CD4-positive, alpha-beta memory T cell (primary cell): ENCODE results near the gene ZNF101. TPM values are rescaled to one million over a fixed set of nuclear protein-coding genes. Genes with fewer than 3 reads are reported as not detected.
A peak's percentile ranks its signal among the peaks of the same experiment; 100 is the strongest.

ENCODE experiments used
- CTCF ChIA-PET: fragments of 350-600 bp; sonication (Branson Sonifier 250); formaldehyde crosslinking; loops from one replicate; lab custom pipeline; 2021; ENCODE audit warnings: inconsistent platforms; ENCODE audit not compliant: partially characterized antibody; lab: Charles Lee
- POLR2A ChIA-PET: fragments of 350-600 bp; sonication (Branson Sonifier 250); formaldehyde crosslinking; loops from one replicate; lab custom pipeline; 2021; ENCODE audit not compliant: partially characterized antibody; lab: Charles Lee
- DNase-seq, 5 donors: peaks; one replicate each; pipeline versions ENCODE4 v3.0.0 to v3.0.0-alpha.2; 2020 to 2022; ENCODE audit warnings: mixed read lengths in 1 of 5
- H3K27ac ChIP-seq: one replicate; pipeline ENCODE4 v1.7.0; 2013; ENCODE audit warnings: low read depth, low read length
- H3K27me3 ChIP-seq: 2 replicates; pipeline ENCODE4 v1.7.0; 2013; ENCODE audit warnings: mild to moderate bottlenecking, low read length, moderate library complexity; ENCODE audit not compliant: insufficient read depth
- H3K36me3 ChIP-seq: 2 replicates; pipeline ENCODE4 v1.7.0; 2013; ENCODE audit warnings: mild to moderate bottlenecking, low read length, moderate library complexity; ENCODE audit not compliant: insufficient read depth
- H3K4me1 ChIP-seq: 2 replicates; pipeline ENCODE4 v1.7.0; 2013; ENCODE audit warnings: mild to moderate bottlenecking, low read length, moderate library complexity; ENCODE audit not compliant: insufficient read depth
- H3K4me3 ChIP-seq, 2 donors: one replicate each; pipeline ENCODE4 v1.7.0; 2013; ENCODE audit warnings: low read length in 2 of 2, mild to moderate bottlenecking in 1 of 2
- H3K9me3 ChIP-seq, 2 donors: one replicate each; pipeline ENCODE4 v1.7.0; 2013; ENCODE audit warnings: low read length in 2 of 2, control low read depth in 1 of 2; ENCODE audit not compliant: control insufficient read depth in 1 of 2
- H3K27ac Mint-ChIP-seq, 7 donors: one replicate each; pipeline ENCODE4 v1.8.0; 2020 to 2021; ENCODE audit warnings: mixed read lengths in 7 of 7, mild to moderate bottlenecking in 6 of 7, inconsistent platforms in 3 of 7, moderate library complexity in 3 of 7
- H3K27me3 Mint-ChIP-seq, 2 donors: one replicate each; pipeline ENCODE4 v1.8.0; 2020 to 2021; ENCODE audit warnings: mixed read lengths in 2 of 2
- H3K36me3 Mint-ChIP-seq, 2 donors: one replicate each; pipeline ENCODE4 v1.8.0; 2020 to 2021; ENCODE audit warnings: mixed read lengths in 2 of 2, inconsistent platforms in 1 of 2, mild to moderate bottlenecking in 1 of 2
- H3K4me1 Mint-ChIP-seq, 4 donors: one replicate each; pipeline ENCODE4 v1.8.0; 2020 to 2021; ENCODE audit warnings: mixed read lengths in 4 of 4, mild to moderate bottlenecking in 1 of 4
- H3K4me3 Mint-ChIP-seq, 8 donors: one replicate each; pipeline ENCODE4 v1.8.0; 2020 to 2021; ENCODE audit warnings: mixed read lengths in 8 of 8, mild to moderate bottlenecking in 7 of 8, moderate library complexity in 6 of 8, inconsistent platforms in 3 of 8
- H3K9me3 Mint-ChIP-seq, 8 donors: one replicate each; pipeline ENCODE4 v1.8.0; 2020 to 2021; ENCODE audit warnings: mixed read lengths in 8 of 8, mild to moderate bottlenecking in 5 of 8, inconsistent platforms in 3 of 8, moderate library complexity in 1 of 8
- intact Hi-C: fragments of 100-400 bp; cut with micrococcal nuclease; formaldehyde crosslinking; loops from one replicate; pipeline ENCODE4 v1.15.1; 2023
- polyA plus RNA-seq, 2 donors: library from polyadenylated mRNA; unstranded; fragments of 300-500 nt; fragmentation: Illumina TruSeq; gene quantifications; one replicate each; pipeline ENCODE4 v1.2.3, GENCODE V29; 2021
- total RNA-seq, 2 experiments: library from RNA; stranded (reverse); gene quantifications; one replicate each; pipeline ENCODE4 v1.2.3, GENCODE V29; 2021

ZNF101 gene
- total and polyA plus RNA-seq, 4 experiments from 2014 or later, result 97.3 to 156 (median 133) TPM

GRCh38 chr19:19719798-19720197 is 51.2 kb downstream of the ZNF101 start:
- Histone ChIP-seq H3K4me1 (no peaks in the 10 kb centered on the region), H3K27ac (no peak overlapping the region), H3K4me3 (no peak overlapping the region), H3K9me3 (peaks cover 0 to 64% of the 10 kb centered on the region in 2 donors), H3K27me3 (no peaks in the 10 kb centered on the region), H3K36me3 (peaks cover 14% of the 10 kb centered on the region)
- Mint-ChIP-seq H3K4me3 (peak overlapping the region in 4 of 8 donors; percentile 13 to 55 (median 50)), H3K4me1 (peaks cover 3 to 17% (median 6%) of the 10 kb centered on the region in 4 donors), H3K27ac (peak overlapping the region in 3 of 7 donors; percentile 19 to 43 (median 24)), H3K27me3 (no peaks in the 10 kb centered on the region), H3K9me3 (peaks cover 4 to 98% (median 82%) of the 10 kb centered on the region in 8 donors), H3K36me3 (peaks cover 71% of the 10 kb centered on the region in 2 donors)
- POLR2A ChIA-PET, result interaction anchor here (1.0 to 2.9 kb wide), 5 partner anchors 9 to 51 kb away, joined by 3 to 15 read pairs (median 4); partner anchors contain the start of gene ZNF101
- CTCF ChIA-PET, result interaction anchor here (1.5 kb wide), 1 partner anchor 9 kb away, joined by 3 read pairs; no protein-coding TSS in a partner anchor
- DNase-seq, result peak in 3 of 5 donors; percentile 24 to 42 (median 25)
- intact Hi-C loops, result no loop called here

- peaks cover 4 to 94% (median 68%) of the 10 kb centered on the region in 8 donors for H3K9me3 Mint-ChIP-seq
- peaks cover 3 to 20% (median 6%) of the 10 kb centered on the region in 4 donors for H3K4me1 Mint-ChIP-seq
- H3K27me3 Mint-ChIP-seq, result no peaks in the 10 kb centered on the region
- H3K36me3 Mint-ChIP-seq, result peaks cover 53% of the 10 kb centered on the region in 2 donors
- H3K36me3 ChIP-seq, result peaks cover under 1% of the 10 kb centered on the region
- H3K27ac ChIP-seq, result no peak overlapping the region
- peak overlapping the region in 2 of 8 donors; percentile 13 to 31 for H3K4me3 Mint-ChIP-seq
- intact Hi-C loops, result no loop called here
- peak overlapping the region in 2 of 7 donors; percentile 38 to 59 for H3K27ac Mint-ChIP-seq
- DNase-seq, result no peak
- POLR2A ChIA-PET, result interaction anchor here (0.6 to 1.6 kb wide), 2 partner anchors 9 to 13 kb away, joined by 3 to 4 read pairs; no protein-coding TSS in a partner anchor
- H3K4me3 ChIP-seq, result no peak overlapping the region
- CTCF ChIA-PET, result no interaction called here
- peaks cover 0 to 46% of the 10 kb centered on the region in 2 donors for H3K9me3 ChIP-seq
- H3K27me3 ChIP-seq, result no peaks in the 10 kb centered on the region
- H3K4me1 ChIP-seq, result no peaks in the 10 kb centered on the region
Observed at GRCh38 chr19:19721896-19722295, 53.3 kb downstream of the ZNF101 start.

GRCh38 chr19:19732579-19733501 is 64.2 kb downstream of the ZNF101 start, which contains the start of gene ZNF14:
ZNF14 (minus strand) TSS chr19:19733112; CDS start chr19:19732958, 154 bp downstream.
- Mint-ChIP-seq H3K27me3 (no peaks in the 10 kb centered on the region), H3K27ac (peak within 1 kb of the TSS; percentile 93 to 99 (median 98)), H3K4me3 (peak within 1 kb of the TSS; percentile 95 to 100 (median 98)), H3K36me3 (peaks cover 37 to 42% of the 10 kb centered on the region in 2 donors), H3K9me3 (peaks cover 0 to 44% (median 20%) of the 10 kb centered on the region in 8 donors), H3K4me1 (peaks cover 11 to 40% (median 24%) of the 10 kb centered on the region in 4 donors)
- peak within 1 kb of the TSS; percentile 59 to 81 for H3K4me3 ChIP-seq
- H3K27ac ChIP-seq, result peak within 1 kb of the TSS; percentile 72
- H3K9me3 ChIP-seq, result peaks cover 0 to 2% of the 10 kb centered on the region in 2 donors
- intact Hi-C loops, result loop anchor here (1.0 to 5.0 kb wide), 6 partner anchors 43 to 201 kb away; partner anchors contain the start of genes ZNF101 and ZNF506
- H3K36me3 ChIP-seq, result peaks cover 9% of the 10 kb centered on the region
- CTCF ChIA-PET, result interaction anchor here (0.7 to 1.6 kb wide), 5 partner anchors 12 to 201 kb away, joined by 3 to 6 read pairs (median 3); partner anchors contain the start of gene ZNF101
- DNase-seq, result peak; percentile 87 to 94 (median 88)
- peaks cover 18% of the 10 kb centered on the region for H3K4me1 ChIP-seq
- no peaks in the 10 kb centered on the region for H3K27me3 ChIP-seq
- POLR2A ChIA-PET, result interaction anchor here (0.6 to 5.8 kb wide), 33 partner anchors 10 to 1191 kb away, joined by 3 to 127 read pairs (median 3); partner anchors contain the start of genes ATP13A1, NDUFA13, ZNF101 and ZNF253

Other genes with a start within 250 kb of the ZNF101 start
- gene TSSK6, start 153.3 kb upstream of the ZNF101 start, total RNA-seq, result 10 to 100 TPM in 1 of 2 experiments, 1 to 10 TPM in 1; 9.7 to 10.4 TPM
- 1 to 10 TPM; 1.1 to 2.0 TPM for gene TSSK6, start 153.3 kb upstream of the ZNF101 start, polyA plus RNA-seq
- gene NDUFA13, start 152.6 kb upstream of the ZNF101 start, total RNA-seq, result 100 to 1,000 TPM; 191 to 199 TPM
- gene NDUFA13, start 152.6 kb upstream of the ZNF101 start, polyA plus RNA-seq, result 100 to 1,000 TPM; 264 to 316 TPM
- 10 to 100 TPM; 15.6 to 18.7 TPM for gene YJEFN3, start 139.9 kb upstream of the ZNF101 start, total RNA-seq
- under 1 TPM in 1 of 2 donors, not detected in 1; 0.25 TPM for gene YJEFN3, start 139.9 kb upstream of the ZNF101 start, polyA plus RNA-seq
- gene CILP2, start 130.6 kb upstream of the ZNF101 start, total RNA-seq, result under 1 TPM; 0.09 to 0.14 TPM
- gene CILP2, start 130.6 kb upstream of the ZNF101 start, polyA plus RNA-seq, result not detected
- gene PBX4, start 50.2 kb upstream of the ZNF101 start, total RNA-seq, result 10 to 100 TPM; 46.5 to 56.3 TPM
- gene PBX4, start 50.2 kb upstream of the ZNF101 start, polyA plus RNA-seq, result 10 to 100 TPM in 1 of 2 donors, 1 to 10 TPM in 1; 3.9 to 11.8 TPM
- gene LPAR2, start 40.6 kb upstream of the ZNF101 start, total RNA-seq, result 10 to 100 TPM; 70.7 to 72.4 TPM
- gene LPAR2, start 40.6 kb upstream of the ZNF101 start, polyA plus RNA-seq, result 10 to 100 TPM; 27.2 to 37.7 TPM
- 100 to 1,000 TPM; 101 to 105 TPM for gene GMIP, start 25.2 kb upstream of the ZNF101 start, total RNA-seq
- gene GMIP, start 25.2 kb upstream of the ZNF101 start, polyA plus RNA-seq, result 10 to 100 TPM; 28.4 to 49.7 TPM
- 100 to 1,000 TPM; 137 to 139 TPM for gene ATP13A1, start 5.2 kb upstream of the ZNF101 start, total RNA-seq
- gene ATP13A1, start 5.2 kb upstream of the ZNF101 start, polyA plus RNA-seq, result 10 to 100 TPM; 21.3 to 54.7 TPM
- gene ZNF14, start 64.3 kb downstream of the ZNF101 start, total RNA-seq, result 10 to 100 TPM; 31.2 to 32.2 TPM
- 10 to 100 TPM; 13.9 to 22.7 TPM for gene ZNF14, start 64.3 kb downstream of the ZNF101 start, polyA plus RNA-seq
- gene ZNF506, start 152.9 kb downstream of the ZNF101 start, total RNA-seq, result 10 to 100 TPM; 76.4 to 80.5 TPM
- 10 to 100 TPM in 1 of 2 donors, 1 to 10 TPM in 1; 9.6 to 29.2 TPM for gene ZNF506, start 152.9 kb downstream of the ZNF101 start, polyA plus RNA-seq
- 10 to 100 TPM; 23.8 to 25.8 TPM for gene ZNF253, start 197.0 kb downstream of the ZNF101 start, total RNA-seq
- gene ZNF253, start 197.0 kb downstream of the ZNF101 start, polyA plus RNA-seq, result 1 to 10 TPM; 5.5 to 8.8 TPM
- gene ZNF93, start 232.1 kb downstream of the ZNF101 start, total RNA-seq, result 1 to 10 TPM; 8.8 to 9.2 TPM
- gene ZNF93, start 232.1 kb downstream of the ZNF101 start, polyA plus RNA-seq, result 1 to 10 TPM; 5.6 to 6.6 TPM